Caco-2 (cell line): ENCODE data around the gene DUSP6. TPM values are rescaled to one million over a fixed set of nuclear protein-coding genes. Genes with fewer than 3 reads are reported as not detected.

Source experiments
- BruUV-seq: library from RNA; stranded (reverse); fragments of 400-500 nt; replicated peaks from 2 replicates; lab custom pipeline; 2021; lab: Mats Ljungman, UMichigan
- CTCF ChIA-PET: fragments of 300-600 bp; sonication (Branson Sonifier 250); formaldehyde crosslinking; loops from one replicate; lab custom pipeline; 2022; ENCODE audit warnings: antibody characterized with exemption; lab: Charles Lee
- POLR2A ChIA-PET: fragments of 300-600 bp; sonication (Branson Sonifier 250); formaldehyde crosslinking; loops from one replicate; lab custom pipeline; 2022; ENCODE audit warnings: antibody characterized with exemption; lab: Charles Lee
- DNase-seq, 2 experiments: peaks; one replicate each; pipeline versions ENCODE4 v3.0.0 to v3.0.0-alpha.2; 2020 to 2022
- H3K27me3 ChIP-seq: replicated peaks from 2 replicates; pipeline ENCODE4 v1.6.0; 2011; ENCODE audit warnings: low read length; ENCODE audit not compliant: control insufficient read depth, insufficient read depth
- H3K36me3 ChIP-seq: 2 replicates; pipeline ENCODE4 v1.5.1; 2011; ENCODE audit warnings: low read length; ENCODE audit not compliant: control insufficient read depth, insufficient read depth
- H3K4me1 ChIP-seq: fragments of 250-450 bp; sonication (Bioruptor Pico); 2 replicates; pipeline ENCODE4 v1.5.1; 2020; ENCODE audit warnings: mild to moderate bottlenecking
- H3K4me3 ChIP-seq: 2 replicates; pipeline ENCODE4 v1.5.1; 2011; ENCODE audit warnings: low read depth, mild to moderate bottlenecking, control low read depth, low read length
- H3K9me3 ChIP-seq: fragments of 250-450 bp; sonication (Bioruptor Pico); 2 replicates; pipeline ENCODE4 v1.5.1; 2020; ENCODE audit warnings: mild to moderate bottlenecking, moderate library complexity
- H3K27ac Mint-ChIP-seq: one replicate; pipeline ENCODE4 v1.8.0; 2022; ENCODE audit warnings: mixed read lengths; ENCODE audit not compliant: unreplicated experiment
- H3K27me3 Mint-ChIP-seq: one replicate; pipeline ENCODE4 v1.8.0; 2022; ENCODE audit warnings: mixed read lengths; ENCODE audit not compliant: insufficient read depth, unreplicated experiment
- H3K36me3 Mint-ChIP-seq: one replicate; pipeline ENCODE4 v1.8.0; 2022; ENCODE audit warnings: mild to moderate bottlenecking, mixed read lengths; ENCODE audit not compliant: insufficient read depth, unreplicated experiment
- H3K4me1 Mint-ChIP-seq: one replicate; pipeline ENCODE4 v1.8.0; 2022; ENCODE audit warnings: low read depth, mixed read lengths; ENCODE audit not compliant: unreplicated experiment
- H3K4me3 Mint-ChIP-seq: one replicate; pipeline ENCODE4 v1.8.0; 2022; ENCODE audit warnings: mild to moderate bottlenecking, moderate library complexity, mixed read lengths; ENCODE audit not compliant: unreplicated experiment
- H3K9me3 Mint-ChIP-seq: one replicate; pipeline ENCODE4 v1.8.0; 2022; ENCODE audit warnings: mixed read lengths; ENCODE audit not compliant: unreplicated experiment
- intact Hi-C: fragments of 100-400 bp; cut with micrococcal nuclease; formaldehyde crosslinking; loops from one replicate; pipeline ENCODE4 v1.10.0; 2022; ENCODE audit not compliant: unreplicated experiment
- total RNA-seq: library from RNA; stranded (reverse); gene quantifications from 2 replicates; pipeline ENCODE4 v1.2.3, GENCODE V29; 2022
- TF ChIP-seq, protein P1 (sequence below), 2 experiments: fragments of 200-600 bp in 1 of 2; IDR thresholded peaks; 1 replicate in 1 of 2; 2 replicates in 1 of 2; pipeline versions ENCODE4 v1.5.1 to v1.8.0; 2011 to 2022; ENCODE audit warnings: antibody characterized with exemption in 1 of 2, control low read depth in 1 of 2, inconsistent platforms in 1 of 2, low read depth in 1 of 2, low read length in 1 of 2, mild to moderate bottlenecking in 1 of 2, moderate library complexity in 1 of 2; ENCODE audit not compliant: insufficient read depth in 1 of 2, severe bottlenecking in 1 of 2, unreplicated experiment in 1 of 2

DUSP6 gene
- total RNA-seq, 1 experiment from 2014 or later: 22.4 TPM

- Histone ChIP-seq H3K9me3 (peaks cover 5% of the 10 kb centered on the region; the same call in 1 of the 2 replicates), H3K4me3 (no peak overlapping the region), H3K27me3 (no peaks in the 10 kb centered on the region), H3K36me3 (no peaks in the 10 kb centered on the region), H3K4me1 (peaks cover 34% of the 10 kb centered on the region)
- DNase-seq: peak; percentile 44 to 65
- no peaks in the 10 kb centered on the region for H3K27me3 Mint-ChIP-seq
- H3K4me3 Mint-ChIP-seq: peak overlapping the region; percentile 9
- H3K4me1 Mint-ChIP-seq: peaks cover 36% of the 10 kb centered on the region
- intact Hi-C loops: no loop called here
- ChIA-PET POLR2A (no interaction called here), CTCF (no interaction called here)
- H3K9me3 Mint-ChIP-seq: peaks cover 10% of the 10 kb centered on the region
- peak overlapping the region; percentile 78 for H3K27ac Mint-ChIP-seq
- TF ChIP-seq, protein P1, sequence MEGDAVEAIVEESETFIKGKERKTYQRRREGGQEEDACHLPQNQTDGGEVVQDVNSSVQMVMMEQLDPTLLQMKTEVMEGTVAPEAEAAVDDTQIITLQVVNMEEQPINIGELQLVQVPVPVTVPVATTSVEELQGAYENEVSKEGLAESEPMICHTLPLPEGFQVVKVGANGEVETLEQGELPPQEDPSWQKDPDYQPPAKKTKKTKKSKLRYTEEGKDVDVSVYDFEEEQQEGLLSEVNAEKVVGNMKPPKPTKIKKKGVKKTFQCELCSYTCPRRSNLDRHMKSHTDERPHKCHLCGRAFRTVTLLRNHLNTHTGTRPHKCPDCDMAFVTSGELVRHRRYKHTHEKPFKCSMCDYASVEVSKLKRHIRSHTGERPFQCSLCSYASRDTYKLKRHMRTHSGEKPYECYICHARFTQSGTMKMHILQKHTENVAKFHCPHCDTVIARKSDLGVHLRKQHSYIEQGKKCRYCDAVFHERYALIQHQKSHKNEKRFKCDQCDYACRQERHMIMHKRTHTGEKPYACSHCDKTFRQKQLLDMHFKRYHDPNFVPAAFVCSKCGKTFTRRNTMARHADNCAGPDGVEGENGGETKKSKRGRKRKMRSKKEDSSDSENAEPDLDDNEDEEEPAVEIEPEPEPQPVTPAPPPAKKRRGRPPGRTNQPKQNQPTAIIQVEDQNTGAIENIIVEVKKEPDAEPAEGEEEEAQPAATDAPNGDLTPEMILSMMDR (IDR thresholded peaks at IDR 0.05; ENCODE audit: insufficient read depth in 1 of 2, low read depth in 1 of 2, low read length in 1 of 2, severe bottlenecking in 1 of 2, unreplicated experiment in 1 of 2): no peak
- no TSS peak for BruUV-seq
- no peaks in the 10 kb centered on the region for H3K36me3 Mint-ChIP-seq
Measured at GRCh38 chr12:89335452-89336244, 16.7 kb downstream of the DUSP6 start.

DNA sequence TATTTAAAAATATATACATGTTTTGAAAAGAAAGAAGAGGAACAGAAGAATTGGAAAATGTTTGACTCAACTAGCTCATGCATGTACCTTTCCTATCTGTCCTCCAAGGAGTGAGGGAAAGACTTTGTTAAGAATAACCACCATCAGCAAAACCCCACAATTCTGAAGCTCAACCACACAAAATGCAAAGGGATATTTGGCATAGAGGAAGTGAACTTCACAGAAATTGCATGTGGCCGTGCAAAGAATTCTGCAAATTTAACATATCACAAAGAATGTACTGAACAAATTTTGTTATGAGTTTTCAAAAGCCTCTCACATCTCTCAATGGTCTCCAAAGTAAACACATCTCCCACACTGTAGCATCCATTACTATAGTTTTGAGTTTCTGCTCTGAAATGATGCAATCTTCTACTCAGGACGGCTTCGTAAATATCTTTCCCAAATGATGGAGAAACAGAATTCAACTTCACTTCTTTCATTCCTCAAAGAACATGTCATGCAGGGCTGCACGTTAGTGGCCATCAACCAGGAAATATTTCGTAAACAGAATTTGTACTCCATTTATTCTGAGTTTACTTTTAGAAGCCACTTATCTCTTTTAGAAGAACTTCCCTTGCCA lies 17.6 kb downstream of the DUSP6 start:
- H3K27ac Mint-ChIP-seq: peak overlapping the region; percentile 78

More for the DNA sequence above, 17.6 kb downstream of the DUSP6 start:
- CTCF ChIA-PET: no interaction called here
- no TSS peak for BruUV-seq
- Mint-ChIP-seq H3K4me1 (peaks cover 36% of the 10 kb centered on the region), H3K4me3 (peak overlapping the region; percentile 54), H3K27me3 (no peaks in the 10 kb centered on the region), H3K9me3 (peaks cover 12% of the 10 kb centered on the region), H3K36me3 (no peaks in the 10 kb centered on the region)
- no peak for DNase-seq
- no peaks in the 10 kb centered on the region for H3K27me3 ChIP-seq
- peaks cover 34% of the 10 kb centered on the region for H3K4me1 ChIP-seq
- no peak overlapping the region for H3K4me3 ChIP-seq
- no peaks in the 10 kb centered on the region for H3K36me3 ChIP-seq
- H3K9me3 ChIP-seq: peaks cover 9% of the 10 kb centered on the region; the same call in 1 of the 2 replicates
- intact Hi-C loops: no loop called here
- POLR2A ChIA-PET: no interaction called here
- TF ChIP-seq, protein P1 (IDR thresholded peaks at IDR 0.05; ENCODE audit: insufficient read depth in 1 of 2, low read depth in 1 of 2, low read length in 1 of 2, severe bottlenecking in 1 of 2, unreplicated experiment in 1 of 2): no peak
